A673 (cell line): ENCODE measurements around the gene PPP1R7. TPM values are rescaled to one million over a fixed set of nuclear protein-coding genes. Genes with fewer than 3 reads are reported as not detected.

Experiments
- BruUV-seq: library from RNA; stranded (reverse); fragments of 400-500 nt; replicated peaks from 2 replicates; lab custom pipeline; 2021; lab: Mats Ljungman, UMichigan
- CTCF ChIA-PET: fragments of 300-600 bp; sonication (Branson Sonifier 250); formaldehyde crosslinking; loops from one replicate; lab custom pipeline; 2022; ENCODE audit warnings: antibody characterized with exemption; lab: Charles Lee
- POLR2A ChIA-PET: fragments of 300-600 bp; sonication (Branson Sonifier 250); formaldehyde crosslinking; loops from one replicate; lab custom pipeline; 2022; ENCODE audit warnings: antibody characterized with exemption; ENCODE audit not compliant: low non-redundant PET; lab: Charles Lee
- DNase-seq: peaks from one replicate; pipeline ENCODE4 v3.0.0-alpha.2; 2015; ENCODE audit warnings: low spot score
- H3K27ac ChIP-seq: fragments of 200-600 bp; sonication (generic); 2 replicates; pipeline ENCODE4 v1.5.1; 2016; ENCODE audit warnings: mixed run types, low read depth, mild to moderate bottlenecking, mixed read lengths, antibody characterized with exemption, low read length; ENCODE audit not compliant: poor library complexity, severe bottlenecking
- H3K27me3 ChIP-seq: fragments of 200-600 bp; sonication (generic); replicated peaks from 2 replicates; pipeline ENCODE4 v1.6.1; 2017; ENCODE audit warnings: mixed run types, low read depth, mild to moderate bottlenecking, mixed read lengths, antibody characterized with exemption, low read length; ENCODE audit not compliant: insufficient read depth, poor library complexity
- H3K36me3 ChIP-seq: fragments of 200-600 bp; sonication (generic); 2 replicates; pipeline ENCODE4 v1.6.1; 2016; ENCODE audit warnings: mixed run types, mild to moderate bottlenecking, mixed read lengths, antibody characterized with exemption, low read length; ENCODE audit not compliant: insufficient read depth, poor library complexity, severe bottlenecking
- H3K4me1 ChIP-seq: fragments of 200-600 bp; sonication (generic); 2 replicates; pipeline ENCODE4 v1.6.1; 2017; ENCODE audit warnings: mixed run types, mild to moderate bottlenecking, mixed read lengths, antibody characterized with exemption, low read length; ENCODE audit not compliant: insufficient read depth, poor library complexity, severe bottlenecking
- H3K4me3 ChIP-seq: fragments of 200-600 bp; sonication (generic); 2 replicates; pipeline ENCODE4 v1.5.1; 2016; ENCODE audit warnings: low read depth, mixed run types, mild to moderate bottlenecking, mixed read lengths, low read length; ENCODE audit not compliant: poor library complexity, severe bottlenecking
- H3K9me3 ChIP-seq: fragments of 200-600 bp; sonication (generic); 2 replicates; pipeline ENCODE4 v1.6.1; 2016; ENCODE audit warnings: mixed run types, low read depth, mild to moderate bottlenecking, mixed read lengths, antibody characterized with exemption, low read length; ENCODE audit not compliant: poor library complexity, severe bottlenecking
- EZH2 ChIP-seq: fragments of 200-600 bp; sonication (generic); IDR thresholded peaks from 2 replicates; pipeline ENCODE4 v1.6.1; 2017; ENCODE audit warnings: borderline replicate concordance, low read depth, mild to moderate bottlenecking, mixed read lengths, antibody characterized with exemption, low read length; ENCODE audit not compliant: poor library complexity, severe bottlenecking
- intact Hi-C: fragments of 100-400 bp; cut with micrococcal nuclease; formaldehyde crosslinking; loops from one replicate; pipeline ENCODE4 v1.10.0; 2022; ENCODE audit not compliant: unreplicated experiment
- total RNA-seq: library from RNA; stranded (reverse); gene quantifications from 2 replicates; pipeline ENCODE4 v1.2.3, GENCODE V29; 2021
- TF ChIP-seq, protein P1 (sequence below): fragments of 300-800, 200-600 bp; sonication (generic); conservative IDR thresholded peaks from 2 replicates; pipeline ENCODE4 v1.5.1; 2017; ENCODE audit warnings: low read depth, mild to moderate bottlenecking, antibody characterized with exemption, low read length, moderate library complexity, mixed read lengths

PPP1R7 gene
- total RNA-seq, 1 experiment from 2014 or later = 70.7 TPM

DNA sequence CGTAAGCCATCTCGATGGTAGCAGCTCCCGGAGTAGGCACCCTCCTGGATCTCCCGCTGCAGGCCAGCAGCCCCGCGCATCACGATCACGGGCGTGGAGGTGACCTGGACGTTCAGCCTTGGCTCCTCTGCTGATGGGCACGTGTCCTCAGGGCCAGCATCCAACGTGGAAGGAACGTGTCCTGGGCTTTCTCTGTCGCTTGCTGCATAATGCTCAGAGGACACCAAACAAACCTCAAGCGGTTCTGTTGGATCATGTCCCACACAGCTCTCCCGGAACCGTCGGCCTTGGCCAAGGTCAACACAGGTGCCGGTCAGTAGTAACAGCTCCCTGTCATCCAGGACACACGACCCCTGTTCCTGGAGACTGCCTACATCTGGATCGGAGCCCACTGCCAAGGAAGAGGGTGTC lies 24.1 kb upstream of the PPP1R7 start:
- Histone ChIP-seq H3K9me3 (no peaks in the 10 kb centered on the region), H3K27me3 (no peaks in the 10 kb centered on the region), H3K4me1 (no peaks in the 10 kb centered on the region), H3K4me3 (no peak overlapping the region), H3K36me3 (peaks cover 5% of the 10 kb centered on the region), H3K27ac (no peak overlapping the region)
- ChIA-PET POLR2A (no interaction called here), CTCF (no interaction called here)
- TF ChIP-seq EZH2 = no peak
- TF ChIP-seq, protein P1, sequence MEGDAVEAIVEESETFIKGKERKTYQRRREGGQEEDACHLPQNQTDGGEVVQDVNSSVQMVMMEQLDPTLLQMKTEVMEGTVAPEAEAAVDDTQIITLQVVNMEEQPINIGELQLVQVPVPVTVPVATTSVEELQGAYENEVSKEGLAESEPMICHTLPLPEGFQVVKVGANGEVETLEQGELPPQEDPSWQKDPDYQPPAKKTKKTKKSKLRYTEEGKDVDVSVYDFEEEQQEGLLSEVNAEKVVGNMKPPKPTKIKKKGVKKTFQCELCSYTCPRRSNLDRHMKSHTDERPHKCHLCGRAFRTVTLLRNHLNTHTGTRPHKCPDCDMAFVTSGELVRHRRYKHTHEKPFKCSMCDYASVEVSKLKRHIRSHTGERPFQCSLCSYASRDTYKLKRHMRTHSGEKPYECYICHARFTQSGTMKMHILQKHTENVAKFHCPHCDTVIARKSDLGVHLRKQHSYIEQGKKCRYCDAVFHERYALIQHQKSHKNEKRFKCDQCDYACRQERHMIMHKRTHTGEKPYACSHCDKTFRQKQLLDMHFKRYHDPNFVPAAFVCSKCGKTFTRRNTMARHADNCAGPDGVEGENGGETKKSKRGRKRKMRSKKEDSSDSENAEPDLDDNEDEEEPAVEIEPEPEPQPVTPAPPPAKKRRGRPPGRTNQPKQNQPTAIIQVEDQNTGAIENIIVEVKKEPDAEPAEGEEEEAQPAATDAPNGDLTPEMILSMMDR = no peak
- DNase-seq = no peak
- intact Hi-C loops = no loop called here
- no TSS peak for BruUV-seq

DNA sequence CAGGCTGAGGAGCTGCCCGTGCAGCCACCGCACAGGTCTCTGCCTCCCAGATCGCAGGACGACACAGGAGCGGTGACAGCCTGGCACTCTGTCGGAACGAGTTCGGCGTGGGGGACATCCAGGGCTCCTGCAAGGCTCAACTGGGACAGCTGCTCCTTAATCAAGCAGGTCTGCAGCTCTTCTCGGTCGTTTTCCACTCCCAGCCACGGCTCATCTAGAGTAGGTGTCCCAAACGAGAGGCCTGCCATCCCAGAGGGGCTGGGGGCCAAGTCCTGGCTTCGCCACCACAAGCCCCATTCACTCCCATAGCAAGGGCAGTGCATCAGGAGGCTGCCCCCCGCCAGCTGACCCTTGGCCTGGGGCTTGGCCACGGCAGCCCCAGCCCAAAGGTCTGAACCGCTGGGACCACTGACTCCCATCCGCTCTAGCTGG lies 23.5 kb upstream of the PPP1R7 start:
- Histone ChIP-seq H3K36me3 (peaks cover 3% of the 10 kb centered on the region), H3K27ac (no peak overlapping the region), H3K4me3 (no peak overlapping the region), H3K27me3 (no peaks in the 10 kb centered on the region), H3K9me3 (no peaks in the 10 kb centered on the region), H3K4me1 (no peaks in the 10 kb centered on the region)
- no peak for DNase-seq
- ChIA-PET POLR2A (no interaction called here), CTCF (no interaction called here)
- intact Hi-C loops = no loop called here
- TF ChIP-seq EZH2 = no peak
- TF ChIP-seq, protein P1 = no peak
- BruUV-seq = TSS peak; percentile 26

DNA sequence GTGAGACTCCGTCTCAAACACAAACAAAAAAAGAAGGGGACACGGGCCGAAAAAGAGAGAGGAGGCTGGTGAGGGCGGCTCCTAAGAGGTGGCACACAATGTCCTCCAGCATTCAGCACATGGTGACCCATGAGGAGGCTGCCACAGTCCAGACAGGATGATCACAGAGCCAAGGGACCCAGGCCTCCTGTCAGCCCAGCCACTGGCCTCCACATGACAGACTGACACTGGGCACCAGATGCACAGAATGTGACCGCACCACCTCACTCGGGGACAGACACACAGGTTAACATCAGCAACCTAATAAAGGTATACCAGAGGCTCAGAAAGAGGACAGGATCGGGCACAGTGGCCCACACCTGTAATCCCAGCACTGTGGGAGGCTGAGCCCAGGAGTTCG lies 22.0 kb upstream of the PPP1R7 start:
- Histone ChIP-seq H3K4me1 (no peaks in the 10 kb centered on the region), H3K9me3 (no peaks in the 10 kb centered on the region), H3K36me3 (peaks cover 5% of the 10 kb centered on the region), H3K4me3 (no peak overlapping the region), H3K27me3 (no peaks in the 10 kb centered on the region), H3K27ac (no peak overlapping the region)
- BruUV-seq = no TSS peak
- DNase-seq = no peak
- ChIA-PET CTCF (no interaction called here), POLR2A (no interaction called here)
- TF ChIP-seq, protein P1 = no peak
- no peak for TF ChIP-seq EZH2
- intact Hi-C loops = no loop called here
